Peyer's patch (tissue), 4 donors: ENCODE results near the gene HCFC1.

Experiments
- POLR2A ChIP-seq, 2 donors: fragments of 450-650 bp; IDR thresholded peaks; one replicate each; pipeline ENCODE4 v1.5.1; 2017; ENCODE audit warnings: antibody characterized with exemption in 2 of 2, mild to moderate bottlenecking in 2 of 2, moderate library complexity in 2 of 2
- TF ChIP-seq, protein P1 (sequence below), 6 experiments: fragments of 450-650 bp in 4 of 6; fragments of 200-600 bp in 2 of 6; sonication (generic) in 1 of 6; IDR thresholded peaks; one replicate each; pipeline ENCODE4 v1.5.1; 2017 to 2019; ENCODE audit warnings: antibody characterized with exemption in 6 of 6, mild to moderate bottlenecking in 3 of 6, moderate library complexity in 1 of 6

DNA sequence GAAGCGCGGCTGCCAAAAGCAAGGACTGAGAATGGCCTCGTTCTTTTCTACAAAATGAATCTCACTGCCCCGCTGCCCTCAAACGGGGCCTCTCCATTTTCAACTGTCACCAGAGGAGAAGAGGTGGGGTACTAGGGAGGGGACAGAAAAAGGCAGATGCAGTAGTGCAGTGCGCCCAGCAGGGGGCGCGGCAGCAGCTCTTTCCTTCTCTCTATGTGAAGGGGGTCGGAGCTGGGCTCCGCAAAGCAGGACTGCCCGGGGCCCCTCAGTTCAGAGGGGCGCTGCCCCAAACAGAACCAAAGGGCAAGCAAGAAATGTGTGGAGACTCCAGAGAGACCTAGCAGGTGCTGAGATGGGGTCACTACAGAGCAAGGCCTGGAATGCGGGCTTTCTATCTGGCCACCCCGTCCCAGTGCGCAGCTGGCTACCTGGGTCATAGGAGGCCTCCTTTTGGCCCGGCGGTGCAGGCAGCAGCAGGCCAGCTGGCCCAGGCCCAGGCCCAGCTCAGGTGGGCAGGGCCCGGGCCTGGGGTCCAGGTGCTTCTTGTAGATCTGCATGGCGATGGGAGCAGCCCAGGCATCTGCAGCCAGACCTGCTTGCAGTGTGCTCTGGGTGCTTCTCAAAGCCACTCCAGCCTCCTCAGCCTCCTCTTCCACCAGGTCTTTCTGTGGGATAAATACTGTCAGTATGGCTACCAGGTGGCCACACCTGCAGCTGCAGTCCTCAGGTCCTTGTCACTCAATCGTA, 42.2 kb upstream of the HCFC1 start:
- TF ChIP-seq, protein P1, sequence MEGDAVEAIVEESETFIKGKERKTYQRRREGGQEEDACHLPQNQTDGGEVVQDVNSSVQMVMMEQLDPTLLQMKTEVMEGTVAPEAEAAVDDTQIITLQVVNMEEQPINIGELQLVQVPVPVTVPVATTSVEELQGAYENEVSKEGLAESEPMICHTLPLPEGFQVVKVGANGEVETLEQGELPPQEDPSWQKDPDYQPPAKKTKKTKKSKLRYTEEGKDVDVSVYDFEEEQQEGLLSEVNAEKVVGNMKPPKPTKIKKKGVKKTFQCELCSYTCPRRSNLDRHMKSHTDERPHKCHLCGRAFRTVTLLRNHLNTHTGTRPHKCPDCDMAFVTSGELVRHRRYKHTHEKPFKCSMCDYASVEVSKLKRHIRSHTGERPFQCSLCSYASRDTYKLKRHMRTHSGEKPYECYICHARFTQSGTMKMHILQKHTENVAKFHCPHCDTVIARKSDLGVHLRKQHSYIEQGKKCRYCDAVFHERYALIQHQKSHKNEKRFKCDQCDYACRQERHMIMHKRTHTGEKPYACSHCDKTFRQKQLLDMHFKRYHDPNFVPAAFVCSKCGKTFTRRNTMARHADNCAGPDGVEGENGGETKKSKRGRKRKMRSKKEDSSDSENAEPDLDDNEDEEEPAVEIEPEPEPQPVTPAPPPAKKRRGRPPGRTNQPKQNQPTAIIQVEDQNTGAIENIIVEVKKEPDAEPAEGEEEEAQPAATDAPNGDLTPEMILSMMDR (IDR thresholded peaks at IDR 0.05): peak; percentile 66 to 93 (median 76)
- no peak for TF ChIP-seq POLR2A (IDR thresholded peaks at IDR 0.05)
